Mononuclear cell (primary cell): ENCODE measurements around the gene HAUS2. TPM values are rescaled to one million over a fixed set of nuclear protein-coding genes. Genes with fewer than 3 reads are reported as not detected.
"Not testable (repeated sequence)": the region's sequence is repeated elsewhere in the genome, so short reads cannot be mapped to it uniquely, and the experiment has no call there.

ENCODE experiments used
- H3K27me3 ChIP-seq: 2 replicates; pipeline ENCODE4 v1.6.0; 2011; ENCODE audit warnings: low read length, control low read depth; ENCODE audit not compliant: insufficient read depth
- H3K4me1 ChIP-seq: 2 replicates; pipeline ENCODE4 v1.5.1; 2011; ENCODE audit warnings: mild to moderate bottlenecking, low read length, control low read depth; ENCODE audit not compliant: insufficient read depth
- H3K4me3 ChIP-seq: 2 replicates; pipeline ENCODE4 v1.5.1; 2011; ENCODE audit warnings: mild to moderate bottlenecking, low read length, moderate library complexity
- H3K9me3 ChIP-seq: 2 replicates; pipeline ENCODE4 v1.5.1; 2011; ENCODE audit warnings: low read depth, mild to moderate bottlenecking, control low read depth, low read length
- total RNA-seq: library from RNA; depleted of rRNA; stranded (reverse); fragments of >200 nt; gene quantifications from one replicate; pipeline ENCODE4 v1.2.3, GENCODE V29; 2012

The HAUS2 gene
- total RNA-seq, 1 donor: 31.8 TPM

- H3K9me3 ChIP-seq: no peaks in the 10 kb centered on the region
- no peak overlapping the region for H3K4me3 ChIP-seq
- no peaks in the 10 kb centered on the region for H3K4me1 ChIP-seq
- no peaks in the 10 kb centered on the region for H3K27me3 ChIP-seq
Observed at GRCh38 chr15:42590619-42591237, 42.1 kb downstream of the HAUS2 start.

- Histone ChIP-seq H3K9me3 (no peaks in the 10 kb centered on the region), H3K4me1 (no peaks in the 10 kb centered on the region), H3K27me3 (no peaks in the 10 kb centered on the region), H3K4me3 (no peak overlapping the region)
Observed at GRCh38 chr15:42591238-42591934, 42.7 kb downstream of the HAUS2 start.

GRCh38 chr15:42592716-42593115 lies 44.1 kb downstream of the HAUS2 start:
- Histone ChIP-seq H3K9me3 (no peaks in the 10 kb centered on the region), H3K4me3 (no peak overlapping the region), H3K27me3 (no peaks in the 10 kb centered on the region), H3K4me1 (no peaks in the 10 kb centered on the region)

GRCh38 chr15:42593143-42593542 lies 44.5 kb downstream of the HAUS2 start:
- no peaks in the 10 kb centered on the region for H3K27me3 ChIP-seq
- no peaks in the 10 kb centered on the region for H3K4me1 ChIP-seq
- H3K4me3 ChIP-seq: no peak overlapping the region
- H3K9me3 ChIP-seq: no peaks in the 10 kb centered on the region

DNA sequence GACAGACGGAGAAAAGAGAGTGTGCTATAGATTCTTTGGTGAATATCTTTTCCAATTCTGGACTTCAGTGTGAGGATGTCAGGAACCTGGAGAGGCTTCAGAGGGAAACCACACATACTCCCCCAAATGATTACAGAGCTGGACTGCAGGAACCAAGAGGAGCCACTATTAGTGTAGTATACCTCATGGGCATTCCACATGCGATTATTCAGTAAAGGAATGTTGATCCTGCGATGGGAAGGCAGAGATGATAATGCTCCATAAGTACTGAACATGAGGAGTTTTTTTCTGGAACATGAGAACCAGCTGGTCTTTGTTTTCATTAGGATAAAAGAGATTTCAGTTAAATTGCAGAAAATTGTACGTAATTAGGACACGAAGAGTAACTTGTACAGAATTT lies 45.5 kb downstream of the HAUS2 start:
- Histone ChIP-seq H3K4me1 (no peaks in the 10 kb centered on the region), H3K9me3 (no peaks in the 10 kb centered on the region)

GRCh38 chr15:42595626-42596240 lies 47.1 kb downstream of the HAUS2 start:
- Histone ChIP-seq H3K27me3 (no peaks in the 10 kb centered on the region), H3K9me3 (no peaks in the 10 kb centered on the region), H3K4me3 (no peak overlapping the region), H3K4me1 (no peaks in the 10 kb centered on the region)

More for the DNA sequence above, 45.5 kb downstream of the HAUS2 start:
- Histone ChIP-seq H3K27me3 (no peaks in the 10 kb centered on the region), H3K4me3 (no peak overlapping the region)

DNA sequence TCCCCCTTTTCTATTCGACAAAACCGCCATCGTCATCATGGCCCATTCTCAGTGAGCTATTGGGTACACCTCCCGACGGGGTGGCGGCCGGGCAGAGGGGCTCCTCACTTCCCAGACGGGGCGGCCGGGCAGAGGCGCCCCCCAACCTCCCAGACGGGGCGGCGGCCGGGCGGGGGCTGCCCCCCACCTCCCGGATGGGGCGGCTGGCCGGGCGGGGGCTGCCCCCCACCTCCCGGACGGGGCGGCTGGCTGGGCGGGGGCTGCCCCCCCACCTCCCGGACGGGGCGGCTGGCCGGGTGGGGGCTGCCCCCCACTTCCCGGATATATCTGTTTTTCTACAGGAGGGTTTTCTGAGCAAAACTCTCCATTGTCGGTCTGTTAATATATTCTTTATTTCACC lies 52.7 kb downstream of the HAUS2 start:
- not testable (repeated sequence) for H3K4me3 ChIP-seq, H3K9me3 ChIP-seq, H3K27me3 ChIP-seq
- peaks cover 17% of the 10 kb centered on the region for H3K4me1 ChIP-seq

- Histone ChIP-seq H3K9me3 (no peaks in the 10 kb centered on the region), H3K4me1 (peaks cover 27% of the 10 kb centered on the region), H3K4me3 (no peak overlapping the region), H3K27me3 (no peaks in the 10 kb centered on the region)
Observed at GRCh38 chr15:42602501-42602900, 53.9 kb downstream of the HAUS2 start.

DNA sequence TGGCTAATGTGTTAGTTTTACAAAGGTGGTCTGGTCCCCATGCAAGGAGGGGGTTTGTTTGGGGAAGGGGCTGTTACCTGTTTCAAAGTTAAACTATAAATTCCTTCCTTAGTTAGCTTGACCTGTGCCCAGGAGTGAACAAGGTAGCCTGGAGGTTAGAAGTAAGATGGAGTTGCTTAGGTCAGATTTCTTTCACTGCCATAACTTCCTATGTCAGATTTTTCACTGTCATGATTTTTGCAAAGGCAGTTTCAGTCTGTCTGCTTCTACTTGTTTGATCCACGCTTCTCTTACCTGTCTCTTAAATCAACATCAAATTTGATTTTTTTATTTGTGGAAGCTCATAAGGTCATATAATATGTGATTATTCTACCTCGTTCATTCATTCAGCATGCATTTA lies 55.3 kb downstream of the HAUS2 start:
- Histone ChIP-seq H3K27me3 (no peaks in the 10 kb centered on the region), H3K4me1 (peaks cover 41% of the 10 kb centered on the region), H3K9me3 (no peaks in the 10 kb centered on the region), H3K4me3 (no peak overlapping the region)

DNA sequence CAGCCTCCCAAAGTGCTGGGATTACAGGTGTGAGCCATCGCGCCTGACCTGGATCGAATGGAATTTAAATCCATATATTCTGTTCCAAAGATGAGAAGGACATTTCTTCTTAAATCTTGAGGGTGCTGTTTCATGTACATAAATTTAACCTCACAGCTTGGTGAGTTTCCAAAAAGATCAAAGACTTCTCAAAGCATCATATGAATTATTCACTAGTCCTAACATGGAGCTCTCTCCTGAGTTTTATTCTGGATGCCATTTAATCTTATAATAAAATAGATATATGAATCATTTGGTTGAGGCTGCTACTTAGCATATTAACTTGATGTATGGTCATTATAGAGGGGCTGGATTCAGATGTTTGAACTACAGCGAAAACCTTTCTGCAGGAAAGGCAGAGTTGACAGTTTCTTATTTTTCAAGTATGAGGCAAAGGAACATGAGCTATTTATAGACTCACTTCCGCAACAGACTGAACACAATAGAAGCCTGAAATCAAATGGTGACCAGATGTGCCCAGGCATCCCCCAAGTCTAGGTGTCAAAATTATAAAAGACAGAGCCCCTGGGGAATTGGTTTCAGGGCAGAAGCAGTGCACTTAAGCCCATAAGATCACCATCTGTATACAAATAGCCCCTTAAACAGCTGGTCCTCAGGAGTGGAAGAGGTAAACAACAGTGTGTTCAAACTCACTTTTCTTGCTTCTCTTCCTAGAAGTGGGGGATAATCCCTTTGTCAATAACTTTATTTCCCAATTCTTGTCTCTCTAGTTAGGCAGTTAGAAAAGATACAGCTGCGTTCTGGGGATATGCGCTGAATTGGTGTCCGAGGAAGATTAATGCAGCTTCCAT lies 56.5 kb downstream of the HAUS2 start:
- no peaks in the 10 kb centered on the region for H3K9me3 ChIP-seq
- no peak overlapping the region for H3K4me3 ChIP-seq
- H3K27me3 ChIP-seq: no peaks in the 10 kb centered on the region
- H3K4me1 ChIP-seq: peaks cover 47% of the 10 kb centered on the region

DNA sequence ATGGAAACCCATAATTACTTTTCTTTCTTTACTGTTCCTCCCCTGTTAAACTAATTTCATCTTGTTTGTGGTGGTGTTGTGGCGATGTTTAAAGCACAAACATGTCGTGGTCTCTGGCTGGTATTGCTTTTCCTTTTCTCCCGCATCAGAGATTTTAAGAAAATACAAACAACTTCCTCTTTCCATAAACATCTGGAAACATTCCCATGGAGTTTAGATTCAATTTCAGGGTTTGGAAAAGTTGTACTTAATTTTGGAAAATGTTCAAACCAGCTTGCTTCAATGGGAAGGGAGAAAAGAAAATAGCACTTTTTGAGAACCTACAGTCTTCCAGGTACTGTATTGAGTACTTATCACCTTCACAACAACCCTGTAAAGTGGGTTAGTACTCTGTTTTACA lies 57.2 kb downstream of the HAUS2 start:
- H3K27me3 ChIP-seq: no peaks in the 10 kb centered on the region
- no peak overlapping the region for H3K4me3 ChIP-seq
- no peaks in the 10 kb centered on the region for H3K9me3 ChIP-seq
- H3K4me1 ChIP-seq: peaks cover 47% of the 10 kb centered on the region

- no peak overlapping the region for H3K4me3 ChIP-seq
- H3K4me1 ChIP-seq: peaks cover 47% of the 10 kb centered on the region
- no peaks in the 10 kb centered on the region for H3K27me3 ChIP-seq
- H3K9me3 ChIP-seq: no peaks in the 10 kb centered on the region
Observed at GRCh38 chr15:42608110-42608531, 59.5 kb downstream of the HAUS2 start.

GRCh38 chr15:42608752-42609488 lies 60.3 kb downstream of the HAUS2 start:
- no peaks in the 10 kb centered on the region for H3K27me3 ChIP-seq
- no peak overlapping the region for H3K4me3 ChIP-seq
- no peaks in the 10 kb centered on the region for H3K9me3 ChIP-seq
- peaks cover 47% of the 10 kb centered on the region for H3K4me1 ChIP-seq

DNA sequence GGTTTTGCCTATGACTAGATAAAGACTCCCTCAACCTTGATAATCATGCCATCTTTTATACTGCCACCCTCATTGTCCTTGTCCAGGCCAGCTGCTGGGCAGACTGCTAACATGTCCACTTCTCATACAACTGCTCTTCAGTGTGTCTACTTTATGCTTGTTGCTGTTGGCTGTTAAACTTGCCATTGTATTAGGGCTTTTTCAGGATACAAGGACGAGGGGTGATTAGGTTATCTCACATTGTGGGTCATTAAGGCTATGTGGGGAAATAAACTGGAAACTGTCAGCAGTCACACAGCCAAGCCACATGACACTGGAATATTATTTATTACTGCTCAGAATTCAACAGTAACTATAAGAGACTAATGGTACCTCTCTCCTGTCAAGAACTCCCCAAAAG lies 62.9 kb downstream of the HAUS2 start:
- no peak overlapping the region for H3K4me3 ChIP-seq
- no peaks in the 10 kb centered on the region for H3K9me3 ChIP-seq
- no peaks in the 10 kb centered on the region for H3K27me3 ChIP-seq

More for the DNA sequence above, 62.9 kb downstream of the HAUS2 start:
- peaks cover 28% of the 10 kb centered on the region for H3K4me1 ChIP-seq
